Stimulated activated effector memory CD8-positive, alpha-beta T cell treated with anti-CD3 and anti-CD28 coated beads, Interleukin-12 subunit alpha, Interleukin-12 subunit beta, amount 100 ng/mL, for 72 hours (primary cell): ENCODE results near the gene ZC3H12A.

ENCODE experiments used
- ATAC-seq: fragments of 150-1000 bp; cut with Tn5 transposase; 2 replicates; pipeline ENCODE4 v1.10.0; 2021
- DNase-seq, 2 donors: peaks; one replicate each; pipeline ENCODE4 v3.0.0; 2021 to 2022; ENCODE audit warnings: low spot score in 2 of 2
- H3K27ac Mint-ChIP-seq: one replicate; pipeline ENCODE4 v1.8.0; 2022; ENCODE audit warnings: mild to moderate bottlenecking, mixed read lengths
- H3K36me3 Mint-ChIP-seq: one replicate; pipeline ENCODE4 v1.8.0; 2022; ENCODE audit warnings: mild to moderate bottlenecking, mixed read lengths
- H3K4me1 Mint-ChIP-seq: one replicate; pipeline ENCODE4 v1.8.0; 2022; ENCODE audit warnings: mixed read lengths
- H3K4me3 Mint-ChIP-seq: one replicate; pipeline ENCODE4 v1.8.0; 2022; ENCODE audit warnings: mild to moderate bottlenecking, mixed read lengths
- H3K9me3 Mint-ChIP-seq: one replicate; pipeline ENCODE4 v1.8.0; 2022; ENCODE audit warnings: mixed read lengths

The ZC3H12A gene

DNA sequence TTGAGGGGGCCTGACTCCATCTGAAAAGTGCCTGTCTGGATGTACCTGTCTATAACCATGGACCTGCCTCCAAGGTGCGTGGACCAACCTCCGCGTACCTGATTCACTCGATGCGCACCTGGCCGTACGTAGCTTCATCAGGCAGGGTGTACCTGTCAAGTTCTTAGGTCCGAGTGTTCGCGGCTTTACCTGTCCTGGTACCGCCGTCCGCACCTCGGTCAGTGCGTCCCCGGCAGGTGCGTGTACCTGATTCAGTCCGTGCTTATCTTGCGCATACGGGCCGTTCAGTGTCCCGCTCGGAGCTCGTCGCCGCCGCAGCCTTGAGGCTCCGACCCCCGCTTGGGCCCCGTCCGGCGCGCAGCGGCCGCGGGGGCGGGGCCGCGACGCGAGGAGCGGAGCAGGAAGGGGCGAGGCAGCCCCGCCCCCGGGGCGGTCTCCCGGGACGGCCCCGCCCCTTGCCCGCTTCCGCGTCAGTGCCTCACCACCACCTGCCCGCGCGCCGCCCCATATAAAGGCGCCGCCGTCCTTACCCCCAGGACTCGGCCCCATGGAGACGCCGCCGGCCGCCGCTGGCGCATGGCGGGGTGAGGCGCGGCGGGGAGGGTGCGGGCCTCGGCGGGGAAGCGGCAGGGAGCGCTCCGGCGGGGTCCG, at the start of gene ZC3H12A:
Gene ZC3H12A (plus strand): TSS at position 535 of the 651 bp plus-strand sequence. CDS start 917 bp downstream, outside the sequence.
- DNase-seq, result peak; percentile 94 to 95
- H3K9me3 Mint-ChIP-seq, result no peaks in the 10 kb centered on the region
- peak within 1 kb of the TSS; percentile 97 for H3K27ac Mint-ChIP-seq
- H3K36me3 Mint-ChIP-seq, result peaks cover 47% of the 10 kb centered on the region
- peak within 1 kb of the TSS; percentile 95 for H3K4me3 Mint-ChIP-seq
- peak; percentile 72 for ATAC-seq
- peaks cover 53% of the 10 kb centered on the region for H3K4me1 Mint-ChIP-seq

DNA sequence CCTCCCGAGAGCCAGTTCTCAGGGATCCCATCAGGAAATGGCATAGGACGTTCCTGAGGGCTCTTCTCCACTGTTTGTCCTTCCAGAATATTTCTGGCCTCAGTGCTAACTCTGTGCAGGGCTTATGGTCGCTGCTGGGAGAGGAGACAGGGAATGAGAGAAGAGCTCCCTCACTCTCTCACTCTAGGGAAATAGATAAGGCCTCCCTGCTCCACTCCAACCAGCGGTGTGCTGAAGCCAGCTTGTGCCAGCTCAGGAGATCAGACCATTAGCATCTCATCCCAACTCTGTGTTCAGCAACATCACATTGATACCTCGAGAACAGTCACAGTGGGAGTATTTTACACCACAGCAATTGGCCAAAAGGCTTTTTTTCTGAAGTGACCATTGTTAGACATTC, 49.2 kb upstream of the ZC3H12A start:
- no peaks in the 10 kb centered on the region for H3K9me3 Mint-ChIP-seq
- no peak for ATAC-seq

DNA sequence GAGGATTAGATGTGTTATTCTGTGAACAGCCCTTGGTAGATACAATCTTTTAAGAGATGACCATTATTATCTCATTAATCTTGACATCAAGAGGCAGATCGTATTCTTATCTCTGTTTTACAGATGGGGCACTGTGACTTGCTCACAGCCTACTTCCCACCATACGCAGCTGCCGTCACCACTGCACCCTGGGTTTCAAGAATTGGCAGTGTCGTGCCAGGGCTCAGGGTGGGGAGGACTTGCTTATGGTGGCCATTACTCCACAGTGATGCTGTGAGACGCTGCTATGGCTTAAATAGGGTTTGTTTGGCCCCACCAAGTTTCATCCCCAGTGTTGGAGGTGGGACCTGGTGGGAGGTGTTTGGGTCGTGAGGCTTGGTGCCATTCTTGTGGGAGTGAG, 45.4 kb upstream of the ZC3H12A start:
- ATAC-seq (no peak), DNase-seq (no peak)
- no peaks in the 10 kb centered on the region for H3K9me3 Mint-ChIP-seq
- no peak overlapping the region for H3K4me3 Mint-ChIP-seq
- no peaks in the 10 kb centered on the region for H3K36me3 Mint-ChIP-seq
- no peak overlapping the region for H3K27ac Mint-ChIP-seq
- no peaks in the 10 kb centered on the region for H3K4me1 Mint-ChIP-seq

More for the DNA sequence above, 49.2 kb upstream of the ZC3H12A start:
- Mint-ChIP-seq H3K4me1 (peaks cover 6% of the 10 kb centered on the region), H3K36me3 (no peaks in the 10 kb centered on the region), H3K27ac (no peak overlapping the region), H3K4me3 (no peak overlapping the region)
- no peak for DNase-seq

DNA sequence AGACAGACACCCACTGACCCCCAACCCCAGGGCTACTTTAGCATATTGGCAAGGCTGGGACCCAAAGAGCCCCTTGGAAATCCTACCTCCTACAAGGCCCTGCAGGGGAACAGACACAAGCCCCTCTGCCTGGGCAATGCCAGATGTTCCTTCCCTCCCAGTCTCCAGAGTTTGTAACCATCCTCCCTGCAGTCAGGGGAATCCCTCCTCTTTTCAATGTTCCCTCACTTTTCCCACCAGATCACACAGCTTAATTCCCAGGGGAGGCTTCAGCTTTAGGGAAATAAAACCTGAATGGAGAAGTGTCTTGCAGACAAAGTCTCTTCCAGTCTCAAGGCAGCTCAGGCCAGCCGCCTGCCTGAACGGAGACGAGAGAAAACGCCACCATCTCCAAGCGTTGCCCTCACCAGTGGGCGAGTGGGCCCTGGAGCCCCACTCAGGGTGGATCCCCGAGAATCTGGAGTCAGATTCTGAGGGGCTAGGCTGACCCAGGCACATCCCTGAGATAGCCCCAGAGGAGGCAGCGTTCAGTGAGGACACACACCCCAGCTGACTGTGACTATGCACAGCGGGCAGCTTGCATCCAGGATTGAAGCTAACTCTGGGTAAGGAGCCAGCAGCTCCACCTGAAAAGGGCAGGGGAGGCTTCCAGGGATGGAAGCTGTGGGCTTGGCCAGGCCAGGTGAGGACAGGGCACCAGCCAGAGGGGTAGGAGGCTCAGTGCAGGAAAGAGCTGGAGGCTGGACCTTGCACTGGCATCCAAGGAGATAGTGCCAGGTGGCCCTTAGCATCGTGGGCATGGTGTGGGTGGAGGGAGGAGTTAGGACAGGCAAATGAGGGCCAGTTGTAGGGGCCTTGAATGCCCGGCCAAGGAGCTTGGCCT, 44.0 kb upstream of the ZC3H12A start:
- ATAC-seq (no peak), DNase-seq (no peak)
- no peak overlapping the region for H3K4me3 Mint-ChIP-seq
- no peaks in the 10 kb centered on the region for H3K36me3 Mint-ChIP-seq
- no peak overlapping the region for H3K27ac Mint-ChIP-seq
- no peaks in the 10 kb centered on the region for H3K4me1 Mint-ChIP-seq
- no peaks in the 10 kb centered on the region for H3K9me3 Mint-ChIP-seq

DNA sequence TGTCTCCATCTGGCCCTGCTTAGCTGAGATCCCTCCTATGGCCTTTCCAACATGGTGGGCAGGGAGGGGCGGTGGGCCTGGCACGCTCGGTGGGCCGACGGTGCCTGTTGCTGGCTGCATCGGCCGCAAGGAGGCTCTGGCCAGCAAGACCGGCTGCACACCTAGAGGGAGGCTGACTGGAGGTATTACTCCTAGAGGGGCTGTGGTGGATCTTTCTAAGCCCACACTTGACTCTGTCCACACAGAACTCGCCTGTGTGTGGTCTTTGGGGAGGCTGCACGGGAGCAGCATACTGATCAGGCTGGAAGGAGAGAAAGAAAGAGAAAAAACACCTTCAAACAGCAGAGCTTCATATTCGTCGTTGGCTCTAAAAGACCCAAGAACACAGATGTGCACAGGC, 41.7 kb upstream of the ZC3H12A start:
- Mint-ChIP-seq H3K27ac (no peak overlapping the region), H3K9me3 (no peaks in the 10 kb centered on the region), H3K4me1 (no peaks in the 10 kb centered on the region), H3K4me3 (no peak overlapping the region), H3K36me3 (no peaks in the 10 kb centered on the region)
- ATAC-seq, result no peak
- DNase-seq, result no peak

DNA sequence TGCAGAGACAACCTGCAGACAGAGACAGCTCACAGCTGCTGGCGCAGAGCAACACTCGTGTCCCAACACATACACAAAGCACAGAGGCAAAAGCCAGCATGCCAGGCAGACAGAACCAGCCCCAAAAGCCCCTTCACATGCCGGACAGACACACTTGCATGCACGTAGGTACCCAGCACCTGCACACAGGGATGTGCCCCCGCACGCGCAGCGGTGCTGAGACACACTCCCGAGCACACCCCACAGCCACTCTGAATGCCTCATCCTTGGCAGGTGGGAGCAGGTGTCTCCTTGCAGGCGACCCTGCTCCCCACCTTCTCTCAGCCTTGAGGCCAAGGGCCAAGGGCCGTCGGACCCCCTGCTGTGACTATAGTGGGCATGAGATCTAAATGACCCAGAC, 41.2 kb upstream of the ZC3H12A start:
- no peak for ATAC-seq
- Mint-ChIP-seq H3K4me3 (no peak overlapping the region), H3K36me3 (no peaks in the 10 kb centered on the region), H3K4me1 (no peaks in the 10 kb centered on the region), H3K9me3 (no peaks in the 10 kb centered on the region), H3K27ac (no peak overlapping the region)
- DNase-seq, result no peak

GRCh38 chr1:37434292-37435225, 39.8 kb upstream of the ZC3H12A start:
- Mint-ChIP-seq H3K4me1 (no peaks in the 10 kb centered on the region), H3K4me3 (no peak overlapping the region), H3K27ac (peak overlapping the region; percentile 52), H3K36me3 (no peaks in the 10 kb centered on the region), H3K9me3 (no peaks in the 10 kb centered on the region)
- ATAC-seq (peak; percentile 80), DNase-seq (peak; percentile 70 to 82)

GRCh38 chr1:37437087-37437486, 37.3 kb upstream of the ZC3H12A start:
- Mint-ChIP-seq H3K27ac (no peak overlapping the region), H3K9me3 (no peaks in the 10 kb centered on the region), H3K4me3 (no peak overlapping the region), H3K4me1 (no peaks in the 10 kb centered on the region), H3K36me3 (no peaks in the 10 kb centered on the region)
- no peak for DNase-seq
- no peak for ATAC-seq

GRCh38 chr1:37438037-37438868, 36.1 kb upstream of the ZC3H12A start:
- no peak overlapping the region for H3K27ac Mint-ChIP-seq
- ATAC-seq (no peak), DNase-seq (no peak)
- H3K4me3 Mint-ChIP-seq, result no peak overlapping the region
- H3K4me1 Mint-ChIP-seq, result no peaks in the 10 kb centered on the region
- no peaks in the 10 kb centered on the region for H3K36me3 Mint-ChIP-seq
- H3K9me3 Mint-ChIP-seq, result no peaks in the 10 kb centered on the region

GRCh38 chr1:37438869-37439343, 35.5 kb upstream of the ZC3H12A start:
- ATAC-seq, result no peak

GRCh38 chr1:37439349-37439995, 34.9 kb upstream of the ZC3H12A start:
- no peaks in the 10 kb centered on the region for H3K9me3 Mint-ChIP-seq

More at GRCh38 chr1:37438869-37439343, 35.5 kb upstream of the ZC3H12A start:
- DNase-seq, result no peak
- Mint-ChIP-seq H3K4me1 (no peaks in the 10 kb centered on the region), H3K9me3 (no peaks in the 10 kb centered on the region), H3K27ac (no peak overlapping the region), H3K36me3 (no peaks in the 10 kb centered on the region), H3K4me3 (no peak overlapping the region)

DNA sequence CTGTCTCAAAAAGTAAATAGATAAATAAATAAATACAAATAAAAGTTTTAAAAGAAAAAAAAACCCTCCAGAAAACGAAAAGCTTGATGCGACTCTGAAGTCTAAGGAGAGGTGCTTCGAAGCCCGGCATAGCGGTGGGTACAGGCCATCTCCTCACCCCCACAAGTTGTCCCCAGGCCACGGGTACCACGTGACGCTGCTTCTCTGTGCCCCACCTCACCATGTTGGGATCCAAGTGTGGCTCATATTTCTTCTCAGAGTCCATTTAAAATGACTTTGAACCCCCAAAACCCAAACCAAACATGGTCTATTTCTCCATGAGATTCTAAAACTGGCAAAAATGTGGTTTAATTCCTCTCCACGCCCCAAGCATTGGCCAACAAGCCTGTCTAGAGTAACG, 32.9 kb upstream of the ZC3H12A start:
- no peaks in the 10 kb centered on the region for H3K9me3 Mint-ChIP-seq
- no peak overlapping the region for H3K27ac Mint-ChIP-seq
- ATAC-seq, result no peak
- H3K4me3 Mint-ChIP-seq, result no peak overlapping the region
- DNase-seq, result no peak
- H3K4me1 Mint-ChIP-seq, result no peaks in the 10 kb centered on the region
- no peaks in the 10 kb centered on the region for H3K36me3 Mint-ChIP-seq

More at GRCh38 chr1:37439349-37439995, 34.9 kb upstream of the ZC3H12A start:
- DNase-seq, result no peak
- H3K4me1 Mint-ChIP-seq, result no peaks in the 10 kb centered on the region
- no peak for ATAC-seq
- H3K36me3 Mint-ChIP-seq, result no peaks in the 10 kb centered on the region
- H3K4me3 Mint-ChIP-seq, result no peak overlapping the region
- H3K27ac Mint-ChIP-seq, result no peak overlapping the region

DNA sequence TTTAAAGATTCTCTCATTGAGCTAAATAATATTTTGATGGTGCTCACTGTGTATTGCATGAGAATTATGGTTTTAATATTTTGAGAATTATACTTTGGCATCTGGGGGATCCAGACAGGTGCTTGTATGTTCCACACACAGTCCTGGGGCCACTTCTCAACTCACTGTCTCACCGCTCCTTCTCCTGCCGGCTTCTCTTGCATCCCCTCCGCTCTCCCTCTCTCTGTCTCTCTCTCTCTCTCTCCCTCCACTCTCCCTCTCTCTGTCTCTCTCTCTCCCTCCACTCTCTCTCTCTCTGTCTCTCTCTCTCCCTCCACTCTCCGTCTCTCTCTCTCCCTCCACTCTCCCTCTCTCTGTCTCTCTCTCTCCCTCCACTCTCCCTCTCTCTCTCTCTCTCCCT, 32.2 kb upstream of the ZC3H12A start:
- peak overlapping the region; percentile 4 for H3K27ac Mint-ChIP-seq
- H3K36me3 Mint-ChIP-seq, result no peaks in the 10 kb centered on the region
- no peaks in the 10 kb centered on the region for H3K4me1 Mint-ChIP-seq
- no peak overlapping the region for H3K4me3 Mint-ChIP-seq
- ATAC-seq (no peak), DNase-seq (no peak)
- H3K9me3 Mint-ChIP-seq, result no peaks in the 10 kb centered on the region

DNA sequence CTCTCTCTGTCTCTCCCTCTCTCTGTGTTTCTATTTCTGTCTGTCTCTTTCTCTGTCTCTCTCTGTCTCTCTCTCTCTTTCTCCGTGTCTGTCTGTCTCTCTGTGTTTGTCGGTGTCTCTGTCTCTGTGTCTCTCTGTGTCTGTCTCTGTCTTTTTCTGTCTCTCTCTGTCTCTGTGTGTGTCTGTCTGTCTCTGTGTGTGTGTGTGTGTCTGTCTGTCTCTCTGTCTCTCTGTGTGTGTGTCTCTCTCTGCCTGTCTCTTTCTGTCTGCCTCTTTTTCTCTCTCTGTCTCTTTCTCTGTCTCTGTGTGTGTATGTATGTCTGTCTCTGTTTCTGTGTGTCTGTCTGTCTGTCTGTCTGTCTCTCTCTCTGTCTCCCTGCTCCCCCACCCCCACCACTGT, 31.7 kb upstream of the ZC3H12A start:
- Mint-ChIP-seq H3K36me3 (no peaks in the 10 kb centered on the region), H3K4me1 (no peaks in the 10 kb centered on the region), H3K27ac (peak overlapping the region; percentile 4), H3K9me3 (no peaks in the 10 kb centered on the region), H3K4me3 (no peak overlapping the region)
- ATAC-seq (no peak), DNase-seq (no peak)
